DND-41 (cell line): Measurements from ENCODE around the gene SLC39A12.

Source experiments
- ATAC-seq: fragments of 200-7000 bp; cut with Tn5 transposase; 3 replicates; pipeline ENCODE4 v1.9.1; 2021; ENCODE audit warnings: low read depth; ENCODE audit not compliant: insufficient read depth
- DNase-seq: peaks from one replicate; pipeline ENCODE4 v3.0.0-alpha.2; 2020
- H2AFZ ChIP-seq: 2 replicates; pipeline ENCODE4 v1.6.0; 2012; ENCODE audit warnings: low read depth, low read length
- H3K27ac ChIP-seq: 2 replicates; pipeline ENCODE4 v1.5.1; 2012; ENCODE audit warnings: low read length, inconsistent platforms
- H3K27me3 ChIP-seq: fragments of 200-600 bp; sonication (generic); 2 replicates; pipeline ENCODE4 v1.6.0; 2012; ENCODE audit warnings: low read length, mild to moderate bottlenecking, inconsistent platforms; ENCODE audit not compliant: insufficient read depth, poor library complexity
- H3K36me3 ChIP-seq: 2 replicates; pipeline ENCODE4 v1.5.1; 2012; ENCODE audit warnings: low read length, inconsistent platforms; ENCODE audit not compliant: insufficient read depth
- H3K4me1 ChIP-seq: 2 replicates; pipeline ENCODE4 v1.5.1; 2012; ENCODE audit warnings: mild to moderate bottlenecking, low read length; ENCODE audit not compliant: insufficient read depth
- H3K4me2 ChIP-seq: 2 replicates; pipeline ENCODE4 v1.6.0; 2012; ENCODE audit warnings: mild to moderate bottlenecking, moderate library complexity, low read length, inconsistent platforms; ENCODE audit not compliant: insufficient read depth
- H3K4me3 ChIP-seq, 2 experiments: fragments of 200-600 bp in 1 of 2; shearing (Covaris generic) in 1 of 2; 2 replicates each; pipeline ENCODE4 v1.5.1; 2012 to 2016; ENCODE audit warnings: inconsistent platforms in 2 of 2, low read length in 2 of 2, mild to moderate bottlenecking in 2 of 2, low read depth in 1 of 2, moderate library complexity in 1 of 2
- H3K79me2 ChIP-seq: 2 replicates; pipeline ENCODE4 v1.6.0; 2012; ENCODE audit warnings: low read length, inconsistent platforms; ENCODE audit not compliant: insufficient read depth
- H3K9ac ChIP-seq: 2 replicates; pipeline ENCODE4 v1.6.0; 2012; ENCODE audit warnings: low read depth, mild to moderate bottlenecking, inconsistent platforms, low read length, moderate library complexity
- H3K9me3 ChIP-seq: 2 replicates; pipeline ENCODE4 v1.5.1; 2012; ENCODE audit warnings: low read length, moderate library complexity, mild to moderate bottlenecking, inconsistent platforms; ENCODE audit not compliant: insufficient read depth, severe bottlenecking
- H4K20me1 ChIP-seq: 2 replicates; pipeline ENCODE4 v1.6.0; 2012; ENCODE audit warnings: low read length; ENCODE audit not compliant: insufficient read depth
- EZH2 ChIP-seq: IDR thresholded peaks from 3 replicates; pipeline ENCODE4 v1.6.1; 2012; ENCODE audit warnings: borderline replicate concordance, low read depth, mild to moderate bottlenecking, moderate library complexity, low read length, inconsistent platforms; ENCODE audit not compliant: severe bottlenecking
- TF ChIP-seq, protein P1 (sequence below): IDR thresholded peaks from 2 replicates; pipeline ENCODE4 v1.5.1; 2012; ENCODE audit warnings: borderline replicate concordance, low read length, moderate library complexity, mild to moderate bottlenecking; ENCODE audit not compliant: poor library complexity, severe bottlenecking; ENCODE audit errors: extremely low read depth

Gene SLC39A12

DNA sequence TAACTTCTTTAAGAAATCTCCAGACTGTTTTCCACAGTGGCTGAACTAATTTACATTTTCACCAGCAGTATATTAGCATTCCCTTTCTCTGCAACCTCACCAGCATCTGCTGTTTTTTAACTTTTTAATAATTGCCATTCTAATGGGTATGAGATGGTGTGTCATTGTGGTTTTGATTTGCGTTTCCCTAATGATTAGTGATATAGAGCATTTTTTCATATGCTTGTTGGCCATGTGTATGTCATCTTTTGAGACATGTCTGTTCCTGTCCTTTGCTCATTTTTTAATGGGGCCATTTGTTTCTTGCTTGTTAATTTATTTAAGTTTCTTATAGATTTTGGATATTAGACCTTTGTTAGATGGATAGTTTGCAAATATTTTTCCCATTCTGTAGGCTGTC is 68.8 kb downstream of the SLC39A12 start:
- H3K4me2 ChIP-seq = no peak overlapping the region
- H3K27me3 ChIP-seq = no peaks in the 10 kb centered on the region
- H4K20me1 ChIP-seq = no peaks in the 10 kb centered on the region
- no peak for TF ChIP-seq EZH2
- TF ChIP-seq, protein P1, sequence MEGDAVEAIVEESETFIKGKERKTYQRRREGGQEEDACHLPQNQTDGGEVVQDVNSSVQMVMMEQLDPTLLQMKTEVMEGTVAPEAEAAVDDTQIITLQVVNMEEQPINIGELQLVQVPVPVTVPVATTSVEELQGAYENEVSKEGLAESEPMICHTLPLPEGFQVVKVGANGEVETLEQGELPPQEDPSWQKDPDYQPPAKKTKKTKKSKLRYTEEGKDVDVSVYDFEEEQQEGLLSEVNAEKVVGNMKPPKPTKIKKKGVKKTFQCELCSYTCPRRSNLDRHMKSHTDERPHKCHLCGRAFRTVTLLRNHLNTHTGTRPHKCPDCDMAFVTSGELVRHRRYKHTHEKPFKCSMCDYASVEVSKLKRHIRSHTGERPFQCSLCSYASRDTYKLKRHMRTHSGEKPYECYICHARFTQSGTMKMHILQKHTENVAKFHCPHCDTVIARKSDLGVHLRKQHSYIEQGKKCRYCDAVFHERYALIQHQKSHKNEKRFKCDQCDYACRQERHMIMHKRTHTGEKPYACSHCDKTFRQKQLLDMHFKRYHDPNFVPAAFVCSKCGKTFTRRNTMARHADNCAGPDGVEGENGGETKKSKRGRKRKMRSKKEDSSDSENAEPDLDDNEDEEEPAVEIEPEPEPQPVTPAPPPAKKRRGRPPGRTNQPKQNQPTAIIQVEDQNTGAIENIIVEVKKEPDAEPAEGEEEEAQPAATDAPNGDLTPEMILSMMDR = no peak
- ATAC-seq (no peak), DNase-seq (no peak)
- no peak overlapping the region for H3K27ac ChIP-seq
- no peaks in the 10 kb centered on the region for H3K79me2 ChIP-seq
- no peak overlapping the region for H3K9ac ChIP-seq
- no peaks in the 10 kb centered on the region for H3K4me1 ChIP-seq
- no peak overlapping the region for H3K4me3 ChIP-seq
- no peaks in the 10 kb centered on the region for H3K9me3 ChIP-seq
- H3K36me3 ChIP-seq = no peaks in the 10 kb centered on the region
- H2AFZ ChIP-seq = no peak overlapping the region

DNA sequence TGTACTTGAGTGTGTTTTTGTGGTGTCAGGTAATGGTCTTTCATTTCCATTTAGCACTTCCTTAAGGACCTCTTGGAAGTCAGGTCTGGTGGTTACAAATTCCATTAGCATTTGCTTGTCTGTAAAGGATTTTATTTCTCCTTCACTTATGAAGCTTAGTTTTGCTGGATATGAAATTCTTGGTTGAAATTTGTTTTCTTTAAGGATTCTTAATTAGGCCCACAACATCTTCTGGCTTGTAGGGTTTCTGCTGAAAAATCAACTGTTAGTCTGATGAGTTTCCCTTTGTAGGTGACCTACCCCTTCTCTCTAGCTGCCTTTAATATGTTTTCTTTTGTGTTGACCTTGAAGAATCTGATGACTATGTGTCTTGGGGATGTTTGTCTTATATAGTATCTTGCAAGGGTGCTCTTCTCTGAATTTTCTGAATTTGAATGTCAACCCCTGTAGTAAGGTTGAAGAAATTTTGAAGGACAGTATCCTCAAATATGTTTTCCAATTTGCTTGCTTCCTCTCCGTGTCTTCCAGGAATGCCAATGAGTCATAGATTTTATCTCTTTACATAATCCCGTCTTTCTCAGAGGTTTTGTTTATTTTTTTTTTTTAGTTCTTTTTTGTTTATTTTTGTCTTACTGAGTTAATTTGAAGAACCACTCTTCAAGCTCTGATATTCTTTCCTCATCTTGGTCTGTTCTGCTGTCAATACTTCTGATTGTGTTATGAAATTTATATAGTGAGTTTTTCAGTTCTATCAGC is 70.2 kb downstream of the SLC39A12 start:
- ATAC-seq = no peak
- H3K27me3 ChIP-seq = no peaks in the 10 kb centered on the region
- H3K4me2 ChIP-seq = no peak overlapping the region
- TF ChIP-seq, protein P1 = no peak
- no peak for TF ChIP-seq EZH2
- H3K79me2 ChIP-seq = no peaks in the 10 kb centered on the region
- H3K4me3 ChIP-seq = no peak overlapping the region
- no peaks in the 10 kb centered on the region for H3K9me3 ChIP-seq
- no peaks in the 10 kb centered on the region for H3K4me1 ChIP-seq
- H2AFZ ChIP-seq = no peak overlapping the region
- no peak for DNase-seq
- H4K20me1 ChIP-seq = no peaks in the 10 kb centered on the region
- no peak overlapping the region for H3K27ac ChIP-seq
- H3K36me3 ChIP-seq = no peaks in the 10 kb centered on the region
- H3K9ac ChIP-seq = no peak overlapping the region

DNA sequence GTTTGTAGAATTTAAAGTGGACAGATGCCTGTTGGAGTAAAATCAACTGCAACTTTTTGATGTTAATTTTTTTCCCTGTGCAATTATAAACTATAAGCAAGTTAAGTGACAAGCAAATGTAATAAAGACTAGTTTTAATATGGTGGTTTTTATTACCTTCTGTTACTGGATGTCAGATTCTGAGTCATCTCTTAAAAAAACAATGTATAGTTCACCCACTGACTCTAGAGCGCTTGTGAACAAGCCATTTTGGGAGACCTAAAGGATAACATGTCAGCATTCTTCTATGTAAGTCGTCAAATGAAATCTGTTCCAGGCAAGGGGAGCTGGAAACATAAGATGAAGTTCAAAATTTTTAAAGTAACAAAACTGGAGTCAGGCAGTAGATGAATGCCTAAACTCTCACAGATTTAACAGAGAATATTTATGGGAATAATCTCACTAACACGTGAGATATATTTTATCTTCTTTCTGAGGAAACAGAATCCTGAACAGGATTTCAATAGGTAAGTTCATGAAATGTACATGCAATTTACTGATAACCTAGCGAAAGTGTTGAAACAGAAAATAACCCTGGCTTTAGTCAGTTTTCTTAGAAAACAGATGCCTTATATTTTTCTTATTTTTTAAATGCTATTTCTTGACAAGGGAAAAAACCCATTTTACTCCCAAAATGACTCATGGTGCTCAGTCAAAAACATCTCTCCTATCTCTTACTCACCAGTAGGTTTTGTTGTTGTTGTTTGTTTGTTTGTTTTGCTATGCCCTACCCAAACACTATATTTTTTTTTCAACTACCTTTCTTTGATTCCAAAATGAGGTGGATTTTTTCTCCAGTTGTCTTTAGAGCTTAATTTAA is 91.7 kb downstream of the SLC39A12 start:
- ATAC-seq (no peak), DNase-seq (no peak)
- no peak for TF ChIP-seq EZH2
- TF ChIP-seq, protein P1 = no peak
- H3K4me3 ChIP-seq = no peak overlapping the region
- H3K79me2 ChIP-seq = no peaks in the 10 kb centered on the region
- H4K20me1 ChIP-seq = no peaks in the 10 kb centered on the region
- H3K4me1 ChIP-seq = no peaks in the 10 kb centered on the region
- H3K36me3 ChIP-seq = no peaks in the 10 kb centered on the region
- H3K27ac ChIP-seq = no peak overlapping the region
- no peak overlapping the region for H3K4me2 ChIP-seq
- H3K9ac ChIP-seq = no peak overlapping the region
- no peaks in the 10 kb centered on the region for H3K27me3 ChIP-seq
- H2AFZ ChIP-seq = no peak overlapping the region
- no peaks in the 10 kb centered on the region for H3K9me3 ChIP-seq
